HepG2 (cell line): ENCODE results near the gene DNAJC5. TPM values are rescaled to one million over a fixed set of nuclear protein-coding genes. Genes with fewer than 3 reads are reported as not detected.

Source experiments
- ATAC-seq: fragments of 200-7000 bp; cut with Tn5 transposase; 3 replicates; pipeline ENCODE4 v1.9.1; 2020; ENCODE audit warnings: mild to moderate bottlenecking, moderate library complexity
- BruUV-seq: library from RNA; stranded (reverse); fragments of 400-500 nt; replicated peaks from 2 replicates; lab custom pipeline; 2021; lab: Mats Ljungman, UMichigan
- CTCF ChIA-PET: fragments of 300-600 bp; formaldehyde crosslinking; extraction: SDS; loops from one replicate; lab custom pipeline; 2021; ENCODE audit warnings: low total read pairs, inconsistent platforms, low intra/inter-chr PET ratio; lab: Yijun Ruan, JAX
- POLR2A ChIA-PET: fragments of 350-600 bp; sonication (Branson Sonifier 250); formaldehyde crosslinking; loops from one replicate; lab custom pipeline; 2020; ENCODE audit warnings: antibody characterized with exemption, inconsistent platforms; lab: Yijun Ruan, JAX
- DNase-seq: peaks from one replicate; pipeline ENCODE4 v3.0.0-alpha.2; 2015; ENCODE audit warnings: low spot score
- FAIRE-seq: peaks from 3 replicates; lab custom pipeline; 2011; peaks lifted over from hg19 to GRCh38; lab: Jason Lieb, UNC
- H2AFZ ChIP-seq: one replicate; pipeline ENCODE4 v1.6.1; 2011; ENCODE audit warnings: low read length, inconsistent platforms
- H3K27ac ChIP-seq: fragments of 300-600 bp; 3 replicates; pipeline ENCODE4 v1.8.0; 2011; ENCODE audit warnings: mixed run types, mild to moderate bottlenecking, mixed read lengths, low read length, inconsistent platforms; ENCODE audit not compliant: insufficient read depth; ENCODE audit errors: extremely low read length
- H3K27me3 ChIP-seq, 2 experiments: fragments of 200-600 bp in 1 of 2; 2 replicates in 1 of 2; 3 replicates in 1 of 2; pipeline versions ENCODE4 v1.6.0 to v1.8.0; 2011; ENCODE audit warnings: low read length in 2 of 2, mild to moderate bottlenecking in 2 of 2, moderate library complexity in 2 of 2, inconsistent platforms in 1 of 2; ENCODE audit not compliant: insufficient read depth in 2 of 2, control insufficient read depth in 1 of 2
- H3K36me3 ChIP-seq, 2 experiments: fragments of 200-600 bp in 1 of 2; replicated peaks in 1 of 2; 2 replicates in 1 of 2; 3 replicates in 1 of 2; pipeline versions ENCODE4 v1.5.1 to v1.8.0; 2011; ENCODE audit warnings: low read length in 2 of 2, inconsistent platforms in 1 of 2; ENCODE audit not compliant: insufficient read depth in 2 of 2, control insufficient read depth in 1 of 2
- H3K4me1 ChIP-seq: 2 replicates; pipeline ENCODE4 v1.5.1; 2012; ENCODE audit warnings: low read length, inconsistent platforms; ENCODE audit not compliant: insufficient read depth
- H3K4me2 ChIP-seq: 2 replicates; pipeline ENCODE4 v1.6.0; 2011; ENCODE audit warnings: low read depth, low read length, inconsistent platforms
- H3K4me3 ChIP-seq, 3 experiments: fragments of 200-600 bp in 1 of 3; sonication (generic), shearing (Covaris generic) in 1 of 3; replicated peaks in 1 of 3; 2 replicates each; pipeline ENCODE4 v1.5.1; 2011 to 2016; ENCODE audit warnings: low read length in 3 of 3, inconsistent platforms in 2 of 3, low read depth in 2 of 3, mild to moderate bottlenecking in 2 of 3, control low read depth in 1 of 3, mixed read lengths in 1 of 3; ENCODE audit not compliant: insufficient read depth in 1 of 3
- H3K79me2 ChIP-seq: one replicate; pipeline ENCODE4 v1.6.1; 2011; ENCODE audit warnings: low read length, inconsistent platforms; ENCODE audit not compliant: insufficient read depth
- H3K9ac ChIP-seq: 2 replicates; pipeline ENCODE4 v1.6.0; 2011; ENCODE audit warnings: mild to moderate bottlenecking, low read depth, low read length, inconsistent platforms; ENCODE audit not compliant: insufficient read depth
- H3K9me3 ChIP-seq: 2 replicates; pipeline ENCODE4 v1.5.1; 2012; ENCODE audit warnings: mild to moderate bottlenecking, low read length
- H4K20me1 ChIP-seq: 2 replicates; pipeline ENCODE4 v1.6.0; 2011; ENCODE audit warnings: inconsistent platforms, mild to moderate bottlenecking, low read length, moderate library complexity; ENCODE audit not compliant: insufficient read depth
- AGO2 ChIP-seq: fragments of 200-400 bp; formaldehyde crosslinking; optimal IDR thresholded peaks from 2 replicates; pipeline ENCODE3; 2017; ENCODE audit warnings: mild to moderate bottlenecking, low read depth, low read length, moderate library complexity
- EEA1 ChIP-seq: sonication (generic); formaldehyde crosslinking; IDR thresholded peaks from 2 replicates; pipeline ENCODE4 v1.5.1; 2020; ENCODE audit warnings: mild to moderate bottlenecking, missing genetic modification reagents, borderline replicate concordance
- ETV6 ChIP-seq: sonication (generic); formaldehyde crosslinking; conservative IDR thresholded peaks from 2 replicates; pipeline ENCODE4 v1.4.0; 2020; ENCODE audit warnings: missing genetic modification reagents
- HES4 ChIP-seq: sonication (generic); formaldehyde crosslinking; IDR thresholded peaks from 2 replicates; pipeline ENCODE4 v1.9.0; 2021; ENCODE audit warnings: mild to moderate bottlenecking, missing genetic modification reagents, borderline replicate concordance
- HNRNPLL ChIP-seq: fragments of 200-400 bp; formaldehyde crosslinking; IDR thresholded peaks from 2 replicates; pipeline ENCODE4 v1.6.1; 2017; ENCODE audit warnings: mild to moderate bottlenecking, low read depth, low read length; ENCODE audit not compliant: poor library complexity, severe bottlenecking
- HOXA7 ChIP-seq: sonication (generic); formaldehyde crosslinking; IDR thresholded peaks from 2 replicates; pipeline ENCODE4 v1.8.1; 2022; ENCODE audit warnings: mild to moderate bottlenecking, missing genetic modification reagents, moderate library complexity
- MED8 ChIP-seq: sonication (generic); formaldehyde crosslinking; IDR thresholded peaks from 2 replicates; pipeline ENCODE4 v1.8.1; 2023; ENCODE audit warnings: mild to moderate bottlenecking, missing genetic modification reagents; ENCODE audit not compliant: insufficient replicate concordance
- NKX3-1 ChIP-seq: sonication (generic); formaldehyde crosslinking; IDR thresholded peaks from 2 replicates; pipeline ENCODE4 v1.5.0; 2020; ENCODE audit warnings: missing genetic modification reagents
- POLR2AphosphoS5 ChIP-seq: IDR thresholded peaks from 2 replicates; pipeline ENCODE4 v1.6.1; 2012; ENCODE audit warnings: low read depth, low read length
- RBFOX2 ChIP-seq: fragments of 200-400 bp; formaldehyde crosslinking; IDR thresholded peaks from 2 replicates; pipeline ENCODE4 v1.6.1; 2017; ENCODE audit warnings: low read depth, mild to moderate bottlenecking, low read length
- SATB2 ChIP-seq: sonication (generic); formaldehyde crosslinking; IDR thresholded peaks from 2 replicates; pipeline ENCODE4 v1.5.0; 2020; ENCODE audit warnings: missing genetic modification reagents
- ZKSCAN8 ChIP-seq: IDR thresholded peaks from 2 replicates; pipeline ENCODE4 v1.6.1; 2016; ENCODE audit warnings: borderline replicate concordance, missing genetic modification reagents, missing compliant biosample characterization
- ZNF225 ChIP-seq: sonication (generic); formaldehyde crosslinking; IDR thresholded peaks from 2 replicates; pipeline ENCODE4 v1.4.0; 2020; ENCODE audit warnings: mild to moderate bottlenecking, missing genetic modification reagents
- ZNF264 ChIP-seq: sonication (generic); formaldehyde crosslinking; IDR thresholded peaks from 2 replicates; pipeline ENCODE4 v1.4.0; 2020; ENCODE audit warnings: missing genetic modification reagents
- ZNF44 ChIP-seq: sonication (generic); formaldehyde crosslinking; IDR thresholded peaks from 2 replicates; pipeline ENCODE4 v1.5.1; 2020; ENCODE audit warnings: mild to moderate bottlenecking, missing genetic modification reagents
- ZNF552 ChIP-seq: sonication (generic); formaldehyde crosslinking; IDR thresholded peaks from 2 replicates; pipeline ENCODE4 v1.9.0; 2022; ENCODE audit warnings: missing genetic modification reagents, mild to moderate bottlenecking, borderline replicate concordance
- ZNF713 ChIP-seq: sonication (generic); formaldehyde crosslinking; IDR thresholded peaks from 2 replicates; pipeline ENCODE4 v1.4.0; 2020; ENCODE audit warnings: mild to moderate bottlenecking, missing genetic modification reagents
- WGBS: methylation state at CpG from one replicate; pipeline ENCODE4 v1.1.6; 2017; ENCODE audit warnings: low lambda C conversion rate; 5-methylcytosine and 5-hydroxymethylcytosine counted together
- in situ Hi-C: cut with HindIII; loops from 2 replicates; pipeline ENCODE4 v1.10.0; 2017; ENCODE audit warnings: low pct_unique_long_range_greater_than_20kb; ENCODE audit not compliant: extremely low pct_ligation_motif_present
- intact Hi-C: fragments of 100-400 bp; cut with micrococcal nuclease; formaldehyde crosslinking; loops from one replicate; pipeline ENCODE4 v1.10.0; 2022; ENCODE audit not compliant: unreplicated experiment
- polyA plus RNA-seq, 8 experiments: library from polyadenylated mRNA; depleted of rRNA in 3 of 8; stranded (reverse) in 7 of 8; unstranded in 1 of 8; fragments of >200 nt; fragmentation: Illumina TruSeq in 4 of 8; extraction: Trizol in 4 of 8; gene quantifications; 2 replicates each; pipeline versions ENCODE4 v1.2.1 to v1.2.3, GENCODE V29; 2011 to 2016; ENCODE audit warnings: low read depth in 4 of 8, missing spikeins in 1 of 8, mixed read lengths in 1 of 8; ENCODE audit not compliant: insufficient read depth in 1 of 8
- total RNA-seq, 5 experiments: library from RNA; depleted of rRNA; stranded (reverse); fragments of >200 nt; fragmentation: Illumina TruSeq; extraction: Trizol; gene quantifications; 2 replicates each; pipeline ENCODE4 v1.2.3, GENCODE V29; 2016; ENCODE audit warnings: low read depth in 1 of 5
- TF ChIP-seq, protein P1 (sequence below): sonication (generic); formaldehyde crosslinking; IDR thresholded peaks from 2 replicates; pipeline ENCODE4 v1.4.0; 2020; ENCODE audit warnings: missing genetic modification reagents, mild to moderate bottlenecking, borderline replicate concordance
- TF ChIP-seq, protein P2 (sequence below): sonication (generic); formaldehyde crosslinking; IDR thresholded peaks from 2 replicates; pipeline ENCODE4 v1.4.0; 2020; ENCODE audit warnings: missing genetic modification reagents
- TF ChIP-seq, protein P3 (sequence below): sonication (generic); formaldehyde crosslinking; IDR thresholded peaks from 2 replicates; pipeline ENCODE4 v1.4.0; 2020; ENCODE audit warnings: missing genetic modification reagents

DNAJC5 gene
- total and polyA plus RNA-seq, 2 of the 13 experiments (the other 11 are each of a cell fraction or from before 2014, with no cell fraction given): 42.8 to 64.5 TPM

DNA sequence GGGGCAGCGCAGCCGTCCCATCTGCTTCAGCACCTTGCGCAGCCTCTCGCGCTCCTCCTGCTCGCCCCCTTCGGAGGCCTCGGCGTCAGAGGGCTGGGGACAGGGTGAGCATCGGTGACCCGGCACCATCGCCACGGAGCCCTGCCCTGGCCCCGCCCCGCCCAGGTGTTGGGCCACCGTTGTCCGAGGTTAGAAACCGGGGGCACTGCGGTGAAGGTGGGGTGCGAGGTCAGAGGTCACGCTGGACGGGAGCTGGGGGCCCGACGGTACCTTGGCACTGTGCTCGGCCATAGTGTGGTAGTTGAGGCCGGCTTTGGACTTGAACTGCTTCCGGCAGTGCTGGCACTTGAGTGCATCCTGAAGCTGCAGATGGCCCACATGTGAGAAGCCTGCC is 68.4 kb downstream of the DNAJC5 start:
- in situ Hi-C loops: no loop called here
- TF ChIP-seq ZKSCAN8 (no peak), ZNF225 (CRISPR knock-in tag) (0 out of 2 replicates have a peak, but pooled peaks have one; percentile 39), ZNF44 (CRISPR knock-in tag) (no peak), HOXA7 (CRISPR knock-in tag) (no peak), MED8 (CRISPR knock-in tag) (no peak), RBFOX2 (peak; percentile 49), ZNF552 (no peak), AGO2 (peak; percentile 65), NKX3-1 (CRISPR knock-in tag) (no peak), ZNF264 (CRISPR knock-in tag) (no peak), ZNF713 (CRISPR knock-in tag) (no peak), ETV6 (no peak), HES4 (CRISPR knock-in tag) (no peak), POLR2AphosphoS5 (0 out of 2 replicates have a peak, but pooled peaks have one; percentile 11), EEA1 (CRISPR knock-in tag) (no peak), SATB2 (CRISPR knock-in tag) (no peak), HNRNPLL (peak; percentile 12)
- TF ChIP-seq, protein P1, sequence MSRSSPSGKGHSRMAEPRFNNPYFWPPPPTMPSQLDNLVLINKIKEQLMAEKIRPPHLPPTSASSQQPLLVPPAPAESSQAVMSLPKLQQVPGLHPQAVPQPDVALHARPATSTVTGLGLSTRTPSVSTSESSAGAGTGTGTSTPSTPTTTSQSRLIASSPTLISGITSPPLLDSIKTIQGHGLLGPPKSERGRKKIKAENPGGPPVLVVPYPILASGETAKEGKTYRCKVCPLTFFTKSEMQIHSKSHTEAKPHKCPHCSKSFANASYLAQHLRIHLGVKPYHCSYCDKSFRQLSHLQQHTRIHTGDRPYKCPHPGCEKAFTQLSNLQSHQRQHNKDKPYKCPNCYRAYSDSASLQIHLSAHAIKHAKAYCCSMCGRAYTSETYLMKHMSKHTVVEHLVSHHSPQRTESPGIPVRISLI (CRISPR knock-in tag): no peak
- TF ChIP-seq, protein P2, sequence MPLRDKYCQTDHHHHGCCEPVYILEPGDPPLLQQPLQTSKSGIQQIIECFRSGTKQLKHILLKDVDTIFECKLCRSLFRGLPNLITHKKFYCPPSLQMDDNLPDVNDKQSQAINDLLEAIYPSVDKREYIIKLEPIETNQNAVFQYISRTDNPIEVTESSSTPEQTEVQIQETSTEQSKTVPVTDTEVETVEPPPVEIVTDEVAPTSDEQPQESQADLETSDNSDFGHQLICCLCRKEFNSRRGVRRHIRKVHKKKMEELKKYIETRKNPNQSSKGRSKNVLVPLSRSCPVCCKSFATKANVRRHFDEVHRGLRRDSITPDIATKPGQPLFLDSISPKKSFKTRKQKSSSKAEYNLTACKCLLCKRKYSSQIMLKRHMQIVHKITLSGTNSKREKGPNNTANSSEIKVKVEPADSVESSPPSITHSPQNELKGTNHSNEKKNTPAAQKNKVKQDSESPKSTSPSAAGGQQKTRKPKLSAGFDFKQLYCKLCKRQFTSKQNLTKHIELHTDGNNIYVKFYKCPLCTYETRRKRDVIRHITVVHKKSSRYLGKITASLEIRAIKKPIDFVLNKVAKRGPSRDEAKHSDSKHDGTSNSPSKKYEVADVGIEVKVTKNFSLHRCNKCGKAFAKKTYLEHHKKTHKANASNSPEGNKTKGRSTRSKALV (CRISPR knock-in tag): no peak
- TF ChIP-seq, protein P3, sequence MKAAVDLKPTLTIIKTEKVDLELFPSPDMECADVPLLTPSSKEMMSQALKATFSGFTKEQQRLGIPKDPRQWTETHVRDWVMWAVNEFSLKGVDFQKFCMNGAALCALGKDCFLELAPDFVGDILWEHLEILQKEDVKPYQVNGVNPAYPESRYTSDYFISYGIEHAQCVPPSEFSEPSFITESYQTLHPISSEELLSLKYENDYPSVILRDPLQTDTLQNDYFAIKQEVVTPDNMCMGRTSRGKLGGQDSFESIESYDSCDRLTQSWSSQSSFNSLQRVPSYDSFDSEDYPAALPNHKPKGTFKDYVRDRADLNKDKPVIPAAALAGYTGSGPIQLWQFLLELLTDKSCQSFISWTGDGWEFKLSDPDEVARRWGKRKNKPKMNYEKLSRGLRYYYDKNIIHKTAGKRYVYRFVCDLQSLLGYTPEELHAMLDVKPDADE (CRISPR knock-in tag): no peak

More for the DNA sequence above, 68.4 kb downstream of the DNAJC5 start:
- Histone ChIP-seq H3K36me3 (peaks cover 59 to 66% of the 10 kb centered on the region in 2 experiments), H3K27me3 (no peaks in the 10 kb centered on the region), H3K4me1 (peaks cover 17% of the 10 kb centered on the region), H3K9ac (no peak overlapping the region), H4K20me1 (no peaks in the 10 kb centered on the region), H3K4me3 (no peak overlapping the region), H3K27ac (no peak overlapping the region), H3K9me3 (no peaks in the 10 kb centered on the region), H3K79me2 (peaks cover 4% of the 10 kb centered on the region), H2AFZ (no peak overlapping the region), H3K4me2 (no peak overlapping the region)
- CTCF ChIA-PET: no interaction called here
- 97% methylated on average over 27 of the region's 27 CpGs for WGBS
- ATAC-seq: no peak
- no peak for DNase-seq
- intact Hi-C loops: loop anchor here (10.0 kb wide), 1 partner anchor 1599 kb away; the partner anchor contains the start of gene LAMA5
- FAIRE-seq: no peak
- BruUV-seq: no TSS peak
- POLR2A ChIA-PET: no interaction called here
